Cardiac fibroblast (primary cell): ENCODE results near the gene GNAO1.

Experiments
- DNase-seq, 2 donors: peaks; one replicate each; pipeline versions ENCODE4 v3.0.0 to v3.0.0-alpha.2; 2010; ENCODE audit warnings: low read depth in 2 of 2
- H3K4me3 ChIP-seq, 2 donors: replicated peaks in 1 of 2; 1 replicate in 1 of 2; 2 replicates in 1 of 2; pipeline ENCODE4 v1.5.1; 2011; ENCODE audit warnings: low read depth in 2 of 2, low read length in 2 of 2, mild to moderate bottlenecking in 2 of 2, moderate library complexity in 1 of 2
- TF ChIP-seq, protein P1 (sequence below): IDR thresholded peaks from one replicate; pipeline ENCODE4 v1.5.1; 2011; ENCODE audit warnings: low read depth, mild to moderate bottlenecking, low read length, inconsistent platforms

The GNAO1 gene

DNA sequence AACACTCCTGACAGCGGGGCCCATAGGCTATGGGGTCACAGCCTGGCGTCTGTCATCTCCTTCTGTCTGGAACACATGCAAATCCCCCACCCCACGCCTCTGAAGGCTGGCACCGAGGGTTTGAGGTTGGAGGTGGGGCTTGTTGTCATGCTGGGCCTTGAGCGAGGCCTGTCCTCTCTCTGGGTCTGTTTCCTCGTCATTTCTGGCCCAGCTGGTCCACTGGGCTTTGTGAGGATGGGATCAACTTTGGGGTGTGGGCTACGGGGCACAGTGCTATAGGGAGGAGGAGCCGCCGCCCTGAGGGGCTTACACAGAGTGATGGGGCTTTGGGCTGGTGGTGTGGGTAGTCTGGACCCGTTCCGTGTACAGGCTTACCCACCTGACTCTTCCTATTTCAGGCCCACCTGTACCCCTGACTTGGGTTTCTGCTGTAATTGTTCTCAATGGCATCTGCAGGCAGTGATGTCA lies 146.6 kb downstream of the GNAO1 start:
- no peak overlapping the region for H3K4me3 ChIP-seq
- TF ChIP-seq, protein P1, sequence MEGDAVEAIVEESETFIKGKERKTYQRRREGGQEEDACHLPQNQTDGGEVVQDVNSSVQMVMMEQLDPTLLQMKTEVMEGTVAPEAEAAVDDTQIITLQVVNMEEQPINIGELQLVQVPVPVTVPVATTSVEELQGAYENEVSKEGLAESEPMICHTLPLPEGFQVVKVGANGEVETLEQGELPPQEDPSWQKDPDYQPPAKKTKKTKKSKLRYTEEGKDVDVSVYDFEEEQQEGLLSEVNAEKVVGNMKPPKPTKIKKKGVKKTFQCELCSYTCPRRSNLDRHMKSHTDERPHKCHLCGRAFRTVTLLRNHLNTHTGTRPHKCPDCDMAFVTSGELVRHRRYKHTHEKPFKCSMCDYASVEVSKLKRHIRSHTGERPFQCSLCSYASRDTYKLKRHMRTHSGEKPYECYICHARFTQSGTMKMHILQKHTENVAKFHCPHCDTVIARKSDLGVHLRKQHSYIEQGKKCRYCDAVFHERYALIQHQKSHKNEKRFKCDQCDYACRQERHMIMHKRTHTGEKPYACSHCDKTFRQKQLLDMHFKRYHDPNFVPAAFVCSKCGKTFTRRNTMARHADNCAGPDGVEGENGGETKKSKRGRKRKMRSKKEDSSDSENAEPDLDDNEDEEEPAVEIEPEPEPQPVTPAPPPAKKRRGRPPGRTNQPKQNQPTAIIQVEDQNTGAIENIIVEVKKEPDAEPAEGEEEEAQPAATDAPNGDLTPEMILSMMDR: no peak
- DNase-seq: no peak

DNA sequence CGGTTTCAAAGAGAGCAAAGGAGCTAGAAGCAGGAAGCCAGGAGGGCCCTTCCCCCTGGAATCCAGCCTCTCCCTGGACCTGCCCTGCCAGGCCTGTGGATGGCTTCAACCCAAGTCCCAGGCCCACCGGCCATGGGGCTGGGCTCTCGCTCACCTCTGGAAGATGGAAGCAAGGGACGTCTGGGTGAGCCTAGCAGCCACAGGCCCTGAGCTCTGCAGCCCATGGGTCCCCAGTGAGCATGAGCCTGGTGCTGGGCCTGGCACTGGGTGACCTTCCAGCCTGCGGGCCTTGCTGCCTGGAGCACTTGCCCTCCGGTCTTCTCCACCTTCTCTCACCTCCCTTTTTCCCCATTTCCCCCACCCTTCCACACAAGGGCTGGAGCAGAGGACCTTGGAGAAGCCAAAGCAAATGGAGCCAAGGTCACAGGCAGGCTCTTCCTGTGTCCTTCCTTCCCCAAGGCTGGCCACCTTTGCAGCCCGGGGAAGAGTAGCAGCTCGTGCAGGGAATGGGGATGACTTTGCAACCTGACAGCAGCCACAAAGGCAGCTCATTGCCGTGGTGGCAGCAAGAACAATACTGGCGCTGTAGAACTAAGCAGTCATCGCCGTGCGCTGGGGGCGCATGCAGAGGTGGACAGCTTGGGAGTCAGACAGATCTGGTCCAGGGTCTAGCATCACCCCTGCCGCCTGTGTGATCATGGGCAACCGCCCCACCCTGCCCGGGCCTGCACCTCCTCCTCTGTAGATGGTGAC lies 147.5 kb downstream of the GNAO1 start:
- no peak overlapping the region for H3K4me3 ChIP-seq
- TF ChIP-seq, protein P1: no peak
- no peak for DNase-seq

DNA sequence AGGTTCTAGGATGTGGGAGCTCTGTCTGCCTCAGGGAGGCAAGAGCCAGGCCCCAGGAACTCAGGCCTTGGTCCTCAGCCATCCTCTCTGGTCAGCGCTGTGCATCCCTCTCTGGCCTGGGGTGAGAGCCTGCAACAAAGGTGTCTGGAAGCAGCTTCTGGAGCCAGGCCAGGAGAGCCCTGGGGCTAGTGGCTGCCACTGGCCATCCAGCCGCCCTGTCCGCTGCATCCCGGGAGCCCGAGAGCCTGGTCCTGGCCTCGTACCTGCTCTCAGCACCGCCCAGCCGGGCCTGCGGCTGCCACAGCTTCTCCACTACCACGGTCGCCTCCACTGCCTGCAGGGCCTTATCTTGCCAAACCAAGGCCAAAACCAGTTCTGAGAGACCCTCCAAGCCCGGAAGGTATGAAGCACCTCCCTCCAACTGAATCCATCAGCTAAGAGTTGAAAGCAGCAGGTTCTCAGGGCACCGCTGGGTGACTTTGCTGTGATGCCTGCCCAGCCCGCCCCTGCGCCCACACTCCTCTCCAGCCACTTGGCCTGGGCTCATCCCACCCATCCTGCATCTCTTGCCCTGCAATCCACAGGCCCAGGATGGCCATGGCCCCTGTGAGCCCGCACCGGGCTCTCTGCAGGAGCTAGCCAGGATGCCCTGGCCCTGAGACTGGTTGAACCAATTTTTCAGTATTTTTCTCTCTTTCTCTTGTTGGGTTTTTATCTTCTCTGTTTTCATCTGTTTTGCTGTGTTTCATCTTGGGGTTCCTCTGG lies 148.3 kb downstream of the GNAO1 start:
- TF ChIP-seq, protein P1: no peak
- DNase-seq: no peak
- H3K4me3 ChIP-seq: no peak overlapping the region

DNA sequence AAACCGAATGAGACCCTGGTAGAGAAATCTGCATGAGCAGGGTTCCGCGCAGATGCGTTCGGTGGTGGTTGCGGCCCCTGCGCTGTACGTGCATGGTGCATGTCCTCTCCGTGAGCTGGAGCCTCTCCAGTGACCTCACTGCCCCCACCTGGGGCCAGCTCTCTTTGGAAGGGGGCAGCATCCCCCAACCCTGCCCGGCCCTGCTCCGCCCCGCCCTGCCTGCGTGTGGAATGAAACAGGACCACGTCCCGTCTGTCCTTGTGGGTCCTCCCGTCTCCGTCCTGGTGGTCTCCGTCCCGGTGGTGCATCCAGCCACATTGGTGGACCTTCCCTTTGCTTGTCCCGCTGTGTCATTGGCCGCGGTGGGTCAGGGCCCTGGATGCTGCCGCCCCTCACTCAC lies 149.1 kb downstream of the GNAO1 start:
- no peak for DNase-seq
- TF ChIP-seq, protein P1: no peak
- H3K4me3 ChIP-seq: no peak overlapping the region

DNA sequence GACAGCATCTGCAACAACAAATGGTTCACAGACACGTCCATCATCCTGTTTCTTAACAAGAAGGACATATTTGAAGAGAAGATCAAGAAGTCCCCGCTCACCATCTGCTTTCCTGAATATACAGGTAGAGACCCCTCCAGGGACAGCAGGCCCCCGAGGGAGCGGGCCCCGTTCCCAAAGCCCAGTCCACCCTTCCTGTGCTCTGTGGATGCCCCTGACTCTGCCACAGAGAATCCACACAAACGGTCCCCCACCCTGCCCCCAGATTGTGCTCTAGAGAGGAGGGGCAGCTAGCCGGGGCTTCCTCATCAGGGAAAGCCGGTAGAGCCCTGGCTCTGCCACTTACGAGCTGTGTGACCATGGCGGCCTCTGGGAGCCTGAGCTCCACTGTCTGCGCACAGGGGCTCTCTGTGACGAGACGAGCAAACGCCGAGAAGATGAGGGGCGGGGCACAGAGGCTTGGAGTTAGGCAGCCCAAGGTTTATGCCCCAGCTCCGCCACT lies 149.6 kb downstream of the GNAO1 start:
- no peak for DNase-seq
- TF ChIP-seq, protein P1: no peak
- no peak overlapping the region for H3K4me3 ChIP-seq

DNA sequence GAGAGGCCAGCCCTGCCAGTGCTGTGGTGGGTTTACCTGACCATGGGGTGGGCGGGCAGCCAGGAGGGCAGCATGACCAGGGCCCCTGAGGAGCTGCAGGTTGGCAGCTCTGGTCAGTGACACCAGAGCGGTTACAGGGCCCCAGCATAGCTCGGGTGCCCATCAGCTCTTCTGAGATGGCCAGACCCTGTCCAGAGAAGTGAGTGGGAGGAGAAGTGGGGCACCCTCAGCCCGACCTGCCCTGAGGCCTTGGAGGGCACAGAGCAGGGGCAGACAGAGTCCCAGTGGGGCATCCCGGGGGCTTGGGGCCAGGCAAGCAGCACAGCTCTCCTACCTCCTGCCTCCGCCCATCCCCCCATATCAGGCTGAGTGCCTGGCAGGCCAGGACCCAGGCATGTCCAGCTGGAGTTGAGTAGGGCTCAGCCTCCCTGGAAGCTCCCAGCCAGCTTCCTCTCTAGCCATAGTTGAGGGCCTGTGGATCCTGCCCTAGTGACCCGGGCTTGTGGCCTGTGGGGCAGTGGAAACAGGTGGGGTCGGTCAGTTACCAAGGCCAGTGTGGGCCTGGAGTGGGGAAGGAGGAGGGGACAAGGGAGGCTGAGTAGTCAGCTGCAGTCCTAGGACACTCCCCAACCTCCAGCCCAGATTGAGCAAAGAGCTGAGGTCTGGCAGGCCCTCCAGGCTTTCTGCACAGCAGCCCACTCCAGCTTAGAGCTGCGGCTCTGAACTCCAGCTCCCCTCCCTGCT lies 150.5 kb downstream of the GNAO1 start:
- H3K4me3 ChIP-seq: no peak overlapping the region
- DNase-seq: no peak
- TF ChIP-seq, protein P1: no peak
